A673 (cell line): ENCODE results near the gene ANKRD53. TPM values are rescaled to one million over a fixed set of nuclear protein-coding genes. Genes with fewer than 3 reads are reported as not detected.

Experiments
- BruUV-seq: library from RNA; stranded (reverse); fragments of 400-500 nt; replicated peaks from 2 replicates; lab custom pipeline; 2021; lab: Mats Ljungman, UMichigan
- CTCF ChIA-PET: fragments of 300-600 bp; sonication (Branson Sonifier 250); formaldehyde crosslinking; loops from one replicate; lab custom pipeline; 2022; ENCODE audit warnings: antibody characterized with exemption; lab: Charles Lee
- POLR2A ChIA-PET: fragments of 300-600 bp; sonication (Branson Sonifier 250); formaldehyde crosslinking; loops from one replicate; lab custom pipeline; 2022; ENCODE audit warnings: antibody characterized with exemption; ENCODE audit not compliant: low non-redundant PET; lab: Charles Lee
- DNase-seq: peaks from one replicate; pipeline ENCODE4 v3.0.0-alpha.2; 2015; ENCODE audit warnings: low spot score
- H3K27ac ChIP-seq: fragments of 200-600 bp; sonication (generic); 2 replicates; pipeline ENCODE4 v1.5.1; 2016; ENCODE audit warnings: mixed run types, low read depth, mild to moderate bottlenecking, mixed read lengths, antibody characterized with exemption, low read length; ENCODE audit not compliant: poor library complexity, severe bottlenecking
- H3K27me3 ChIP-seq: fragments of 200-600 bp; sonication (generic); replicated peaks from 2 replicates; pipeline ENCODE4 v1.6.1; 2017; ENCODE audit warnings: mixed run types, low read depth, mild to moderate bottlenecking, mixed read lengths, antibody characterized with exemption, low read length; ENCODE audit not compliant: insufficient read depth, poor library complexity
- H3K36me3 ChIP-seq: fragments of 200-600 bp; sonication (generic); 2 replicates; pipeline ENCODE4 v1.6.1; 2016; ENCODE audit warnings: mixed run types, mild to moderate bottlenecking, mixed read lengths, antibody characterized with exemption, low read length; ENCODE audit not compliant: insufficient read depth, poor library complexity, severe bottlenecking
- H3K4me1 ChIP-seq: fragments of 200-600 bp; sonication (generic); 2 replicates; pipeline ENCODE4 v1.6.1; 2017; ENCODE audit warnings: mixed run types, mild to moderate bottlenecking, mixed read lengths, antibody characterized with exemption, low read length; ENCODE audit not compliant: insufficient read depth, poor library complexity, severe bottlenecking
- H3K4me3 ChIP-seq: fragments of 200-600 bp; sonication (generic); 2 replicates; pipeline ENCODE4 v1.5.1; 2016; ENCODE audit warnings: low read depth, mixed run types, mild to moderate bottlenecking, mixed read lengths, low read length; ENCODE audit not compliant: poor library complexity, severe bottlenecking
- H3K9me3 ChIP-seq: fragments of 200-600 bp; sonication (generic); 2 replicates; pipeline ENCODE4 v1.6.1; 2016; ENCODE audit warnings: mixed run types, low read depth, mild to moderate bottlenecking, mixed read lengths, antibody characterized with exemption, low read length; ENCODE audit not compliant: poor library complexity, severe bottlenecking
- CTCF ChIP-seq: fragments of 300-800, 200-600 bp; sonication (generic); conservative IDR thresholded peaks from 2 replicates; pipeline ENCODE4 v1.5.1; 2017; ENCODE audit warnings: low read depth, mild to moderate bottlenecking, antibody characterized with exemption, low read length, moderate library complexity, mixed read lengths
- EZH2 ChIP-seq: fragments of 200-600 bp; sonication (generic); IDR thresholded peaks from 2 replicates; pipeline ENCODE4 v1.6.1; 2017; ENCODE audit warnings: borderline replicate concordance, low read depth, mild to moderate bottlenecking, mixed read lengths, antibody characterized with exemption, low read length; ENCODE audit not compliant: poor library complexity, severe bottlenecking
- intact Hi-C: fragments of 100-400 bp; cut with micrococcal nuclease; formaldehyde crosslinking; loops from one replicate; pipeline ENCODE4 v1.10.0; 2022; ENCODE audit not compliant: unreplicated experiment
- total RNA-seq: library from RNA; stranded (reverse); gene quantifications from 2 replicates; pipeline ENCODE4 v1.2.3, GENCODE V29; 2021

The ANKRD53 gene
- total RNA-seq, 1 experiment from 2014 or later = 0.64 TPM

GRCh38 chr2:70985283-70985688 is 6.9 kb downstream of the ANKRD53 start:
- CTCF ChIA-PET = interaction anchor here (1.0 to 1.1 kb wide), 2 partner anchors 8 to 37 kb away, joined by 3 to 5 read pairs; no protein-coding TSS in a partner anchor

GRCh38 chr2:70985956-70986355 is 7.5 kb downstream of the ANKRD53 start:
- Histone ChIP-seq H3K27me3 (no peaks in the 10 kb centered on the region), H3K27ac (no peak overlapping the region), H3K4me1 (no peaks in the 10 kb centered on the region), H3K36me3 (peaks cover 21% of the 10 kb centered on the region), H3K4me3 (no peak overlapping the region), H3K9me3 (no peaks in the 10 kb centered on the region)
- CTCF ChIA-PET = no interaction called here
- BruUV-seq = no TSS peak
- POLR2A ChIA-PET = no interaction called here
- no peak for DNase-seq
- no peak for TF ChIP-seq EZH2
- TF ChIP-seq CTCF = no peak
- intact Hi-C loops = no loop called here

More at GRCh38 chr2:70985283-70985688, 6.9 kb downstream of the ANKRD53 start:
- H3K36me3 ChIP-seq = peaks cover 21% of the 10 kb centered on the region
- TF ChIP-seq CTCF (no peak), EZH2 (no peak)
- H3K27ac ChIP-seq = no peak overlapping the region
- no peaks in the 10 kb centered on the region for H3K9me3 ChIP-seq
- BruUV-seq = no TSS peak
- H3K4me1 ChIP-seq = no peaks in the 10 kb centered on the region
- intact Hi-C loops = no loop called here
- H3K4me3 ChIP-seq = no peak overlapping the region
- no peak for DNase-seq
- POLR2A ChIA-PET = no interaction called here
- no peaks in the 10 kb centered on the region for H3K27me3 ChIP-seq

- CTCF ChIA-PET = no interaction called here
- POLR2A ChIA-PET = no interaction called here
Measured at GRCh38 chr2:70986499-70987189, 8.2 kb downstream of the ANKRD53 start.

More at GRCh38 chr2:70986499-70987189, 8.2 kb downstream of the ANKRD53 start:
- Histone ChIP-seq H3K4me1 (no peaks in the 10 kb centered on the region), H3K27ac (no peak overlapping the region), H3K4me3 (no peak overlapping the region), H3K36me3 (peaks cover 21% of the 10 kb centered on the region), H3K27me3 (no peaks in the 10 kb centered on the region), H3K9me3 (no peaks in the 10 kb centered on the region)
- BruUV-seq = no TSS peak
- TF ChIP-seq EZH2 (no peak), CTCF (no peak)
- DNase-seq = no peak
- intact Hi-C loops = no loop called here
